ENCODE data around the gene HDAC1. TPM values are rescaled to one million over a fixed set of nuclear protein-coding genes. Genes with fewer than 3 reads are reported as not detected.

Gene HDAC1
- total and polyA plus RNA-seq, 10 of the 15 experiments (the other 5 are each of a cell fraction or from before 2014, with no cell fraction given), result 147 to 331 (median 168) TPM

- TF ChIP-seq KLF5 (IDR thresholded peaks at IDR 0.05; ENCODE audit: partially characterized antibody) (no peak), JUNB (IDR thresholded peaks at IDR 0.05) (no peak), POU2F2 (IDR thresholded peaks at IDR 0.05; ENCODE audit: borderline replicate concordance, low read depth, low read length) (no peak), NFYB (IDR thresholded peaks at IDR 0.05; ENCODE audit: insufficient read depth, low read depth, low read length) (no peak), ZBED1 (IDR thresholded peaks at IDR 0.05; ENCODE audit: borderline replicate concordance) (no peak), RUNX3 (IDR thresholded peaks at IDR 0.05; ENCODE audit: low read length) (no peak)
Measured at GRCh38 chr1:32273391-32274208, 18.3 kb upstream of the HDAC1 start (continued).

- peaks cover 1 to 12% of the 10 kb centered on the region in 2 experiments for H3K36me3 ChIP-seq (ENCODE audit: control insufficient read depth in 2 of 2, insufficient read depth in 2 of 2, low read length in 1 of 2)
- H3K4me1 ChIP-seq (ENCODE audit: control insufficient read depth, insufficient read depth, low read length), result peaks cover 7% of the 10 kb centered on the region
- ChIA-PET CTCF (interaction anchor here (0.7 kb wide), 1 partner anchor 59 kb away, joined by 3 read pairs; no protein-coding TSS in a partner anchor), SMC1A (ENCODE audit: uncharacterized antibody, unreplicated experiment) (no interaction called here), POLR2A (interaction anchor here (0.6 to 1.0 kb wide), 2 partner anchors 16 to 109 kb away, joined by 3 to 6 read pairs; no protein-coding TSS in a partner anchor), RAD21 (ENCODE audit: unreplicated experiment) (no interaction called here)
- BruUV-seq (replicated peaks), result no TSS peak
- H3K79me2 ChIP-seq (ENCODE audit: control insufficient read depth, insufficient read depth, low read length), result no peaks in the 10 kb centered on the region; the same call in none of the 2 replicates
- no peak for FAIRE-seq
- intact Hi-C loops (cut with micrococcal nuclease; ENCODE audit: unreplicated experiment) (no loop called here), in situ Hi-C loops (cut with MboI) (no loop called here)
- no peak overlapping the region for H2AFZ ChIP-seq (ENCODE audit: control insufficient read depth, low read depth, low read length)
- no peak overlapping the region for H3K4me3 ChIP-seq
- H3K27ac ChIP-seq (ENCODE audit: control insufficient read depth, insufficient read depth), result no peak overlapping the region
- H3K4me2 ChIP-seq (ENCODE audit: control insufficient read depth, insufficient read depth), result no peak overlapping the region
- ATAC-seq, result no peak
- WGBS (ENCODE audit: insufficient coverage, insufficient replicate concordance, low lambda C conversion rate, missing lambda C conversion rate), result 91% methylated on average over 31 of the region's 31 CpGs
- no peaks in the 10 kb centered on the region for H3K9me3 ChIP-seq (replicated peaks; ENCODE audit: control insufficient read depth, insufficient read depth, low read length)
- TF ChIP-seq ZNF622 (IDR thresholded peaks at IDR 0.05), result no peak
- TF ChIP-seq E2F4 (IDR thresholded peaks at IDR 0.05; ENCODE audit: low read depth, low read length), result no peak
- no peak for TF ChIP-seq SMC3 (IDR thresholded peaks at IDR 0.05; ENCODE audit: borderline replicate concordance, low read length)
- TF ChIP-seq ZZZ3 (IDR thresholded peaks at IDR 0.05; ENCODE audit: control insufficient read depth, insufficient read length, low read depth), result no peak
- no peak for TF ChIP-seq RCOR1 (conservative IDR thresholded peaks at IDR 0.05; ENCODE audit: low read depth, low read length)
- no peak for TF ChIP-seq FOXK2 (IDR thresholded peaks at IDR 0.05)
- TF ChIP-seq STAT3 (IDR thresholded peaks at IDR 0.05; ENCODE audit: low read depth, low read length), result no peak
- no peak for TF ChIP-seq YY1 (IDR thresholded peaks at IDR 0.05; ENCODE audit: low read depth, low read length)
- no peak for TF ChIP-seq HSF1 (IDR thresholded peaks at IDR 0.05; ENCODE audit: low read depth, low read length)
- H3K27me3 ChIP-seq (replicated peaks in 1 of 2; ENCODE audit: control insufficient read depth in 2 of 2, insufficient read depth in 2 of 2, low read length in 1 of 2), result no peaks in the 10 kb centered on the region
- no peak for DNase-seq (ENCODE audit: low read depth, low spot score)
- H4K20me1 ChIP-seq (ENCODE audit: control insufficient read depth, insufficient read depth), result no peaks in the 10 kb centered on the region
- no peak overlapping the region for H3K9ac ChIP-seq (ENCODE audit: control insufficient read depth, insufficient read depth, low read length)
Measured at GRCh38 chr1:32274646-32275340, 17.1 kb upstream of the HDAC1 start.

All from GM12878 (cell line).